ENCODE data around the gene DEPP1. TPM values are rescaled to one million over a fixed set of nuclear protein-coding genes. Genes with fewer than 3 reads are reported as not detected.
A peak's percentile ranks its signal among the peaks of the same experiment; 100 is the strongest.

The DEPP1 gene
- total RNA-seq, 1 experiment from 2014 or later, result 1.6 TPM

GRCh38 chr10:45000752-45001380 lies 22.3 kb upstream of the DEPP1 start, which contains the start of gene ZNF22 (continued):
- TF ChIP-seq TEAD4 (CRISPR knock-in tag; IDR thresholded peaks at IDR 0.05) (no peak), ZNF416 (CRISPR knock-in tag; IDR thresholded peaks at IDR 0.05) (no peak), MAX (CRISPR knock-in tag; IDR thresholded peaks at IDR 0.05) (peak; percentile 73; the same call in 1 of the 2 replicates), ZNF671 (CRISPR knock-in tag; IDR thresholded peaks at IDR 0.05) (no peak), MYBL2 (CRISPR knock-in tag; IDR thresholded peaks at IDR 0.05) (peak; percentile 73; the same call in 1 of the 2 replicates), NFATC4 (CRISPR knock-in tag; IDR thresholded peaks at IDR 0.05) (no peak), GRHL2 (CRISPR knock-in tag; IDR thresholded peaks at IDR 0.05; ENCODE audit: insufficient replicate concordance, severe bottlenecking) (no peak), IRF1 (CRISPR knock-in tag; IDR thresholded peaks at IDR 0.05) (0 out of 2 replicates have a peak, but pooled peaks have one; percentile 29), NR2C2 (CRISPR knock-in tag; IDR thresholded peaks at IDR 0.05) (no peak), AR (CRISPR knock-in tag; IDR thresholded peaks at IDR 0.05) (no peak), ELF4 (CRISPR knock-in tag; IDR thresholded peaks at IDR 0.05; ENCODE audit: low read depth) (no peak), TEAD1 (CRISPR knock-in tag; IDR thresholded peaks at IDR 0.05) (peak; percentile 81; the same call in 1 of the 2 replicates), FOXP4 (CRISPR knock-in tag; IDR thresholded peaks at IDR 0.05) (peak; percentile 64; the same call in 1 of the 2 replicates), STAT6 (CRISPR knock-in tag; conservative IDR thresholded peaks at IDR 0.05; ENCODE audit: low read depth) (no peak), NFE2L1 (CRISPR knock-in tag; IDR thresholded peaks at IDR 0.05) (no peak), NFYB (CRISPR knock-in tag; conservative IDR thresholded peaks at IDR 0.05; ENCODE audit: low read depth) (no peak), ZNF138 (CRISPR knock-in tag; conservative IDR thresholded peaks at IDR 0.05) (no peak), FOXP1 (CRISPR knock-in tag; IDR thresholded peaks at IDR 0.05; ENCODE audit: borderline replicate concordance) (peak; percentile 76; the same call in 1 of the 2 replicates), E2F4 (CRISPR knock-in tag; IDR thresholded peaks at IDR 0.05; ENCODE audit: borderline replicate concordance, low read depth) (no peak), ATF2 (CRISPR knock-in tag; IDR thresholded peaks at IDR 0.05; ENCODE audit: borderline replicate concordance, low read depth) (no peak), SMAD3 (CRISPR knock-in tag; IDR thresholded peaks at IDR 0.05; ENCODE audit: borderline replicate concordance) (0 out of 2 replicates have a peak, but pooled peaks have one; percentile 58), ZNF121 (CRISPR knock-in tag; IDR thresholded peaks at IDR 0.05) (no peak), PRDM15 (CRISPR knock-in tag; IDR thresholded peaks at IDR 0.05) (no peak), ATF1 (CRISPR knock-in tag; IDR thresholded peaks at IDR 0.05) (0 out of 2 replicates have a peak, but pooled peaks have one; percentile 35)
